Esophagus squamous epithelium (tissue), 5 donors: ENCODE measurements around the gene TRUB1. TPM values are rescaled to one million over a fixed set of nuclear protein-coding genes. Genes with fewer than 3 reads are reported as not detected.

ENCODE experiments used
- DNase-seq: peaks from one replicate; lab custom pipeline; 2025; lab: John Stamatoyannopoulos, UW
- H3K27ac ChIP-seq, 4 donors: fragments of 200-600 bp; sonication (generic); one replicate each; pipeline ENCODE4 v1.5.1; 2016 to 2019; ENCODE audit warnings: mild to moderate bottlenecking in 1 of 4
- H3K27me3 ChIP-seq, 4 donors: fragments of 200-600 bp; sonication (generic); 1 replicate in 3 of 4; 2 replicates in 1 of 4; pipeline versions ENCODE4 v1.5.1 to v1.6.0; 2017 to 2021; ENCODE audit warnings: antibody characterized with exemption in 1 of 4
- H3K36me3 ChIP-seq, 3 donors: fragments of 200-600 bp; sonication (generic); one replicate each; pipeline ENCODE4 v1.5.1; 2016 to 2019
- H3K4me1 ChIP-seq, 3 donors: fragments of 200-600 bp; sonication (generic); one replicate each; pipeline ENCODE4 v1.5.1; 2017 to 2019
- H3K4me3 ChIP-seq, 4 donors: fragments of 200-600 bp; sonication (generic); 1 replicate in 3 of 4; 2 replicates in 1 of 4; pipeline ENCODE4 v1.5.1; 2016 to 2019; ENCODE audit warnings: mild to moderate bottlenecking in 2 of 4, moderate library complexity in 1 of 4
- H3K9me3 ChIP-seq, 3 donors: fragments of 200-600 bp; sonication (generic); one replicate each; pipeline ENCODE4 v1.5.1; 2016 to 2019
- CTCF ChIP-seq, 6 experiments: fragments of 450-650 bp in 4 of 6; fragments of 200-600 bp in 2 of 6; sonication (generic) in 2 of 6; IDR thresholded peaks; one replicate each; pipeline ENCODE4 v1.5.1; 2016 to 2019; ENCODE audit warnings: antibody characterized with exemption in 6 of 6, mild to moderate bottlenecking in 4 of 6, moderate library complexity in 4 of 6
- POLR2A ChIP-seq, 4 donors: fragments of 450-650 bp; IDR thresholded peaks; one replicate each; pipeline ENCODE4 v1.6.1; 2017; ENCODE audit warnings: antibody characterized with exemption in 4 of 4, mild to moderate bottlenecking in 4 of 4, moderate library complexity in 3 of 4
- WGBS, 2 donors: methylation state at CpG; one replicate each; pipeline ENCODE4 v1.1.5; 2018; 5-methylcytosine and 5-hydroxymethylcytosine counted together
- intact Hi-C: fragments of 100-400 bp; cut with DNase I; formaldehyde crosslinking; loops from one replicate; pipeline ENCODE4 v1.15.0; 2022
- total RNA-seq, 4 donors: library from RNA; depleted of rRNA; stranded (reverse); fragments of >200 nt; gene quantifications; one replicate each; pipeline ENCODE4 v1.1.0, GENCODE V29; 2016
- donor health status: DM: yes; HTN: yes; CAD: no.

The TRUB1 gene
- total RNA-seq, 4 donors from 2014 or later: 11.0 to 20.6 (median 17.2) TPM

DNA sequence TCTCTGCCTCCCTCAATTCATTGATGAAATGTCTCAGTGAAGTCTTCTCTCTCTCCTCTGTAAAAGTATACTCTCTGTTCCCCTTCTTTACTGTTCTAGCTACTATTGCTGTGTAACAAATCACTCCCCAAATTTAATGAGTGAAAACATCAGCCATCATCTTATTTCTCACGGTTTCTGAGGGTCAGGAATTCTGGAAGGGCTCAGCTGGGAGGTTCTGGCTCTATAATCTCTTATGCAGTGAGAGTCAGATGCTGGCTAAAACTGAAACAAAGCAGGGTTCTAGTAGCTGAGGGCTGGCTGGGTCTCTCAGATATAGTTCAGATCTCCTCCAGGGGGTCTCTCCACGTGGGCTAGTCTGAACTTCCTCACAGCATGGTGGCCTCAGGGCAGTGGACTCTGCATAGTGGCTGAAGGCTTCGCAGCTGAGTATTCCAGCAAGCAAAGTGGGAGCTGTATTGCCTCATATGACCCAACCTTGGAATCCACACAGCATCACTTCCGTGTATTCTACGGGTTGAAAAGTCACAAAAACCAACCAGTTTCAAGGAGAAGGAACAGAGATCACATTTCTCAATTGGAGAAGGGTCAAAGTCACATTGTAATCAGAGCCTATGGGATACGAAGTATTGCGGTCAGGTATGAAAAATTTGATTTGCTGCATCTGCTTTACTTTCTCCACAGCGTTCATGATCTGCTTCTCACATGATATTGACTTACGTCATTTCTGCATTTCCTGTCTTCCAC, 80.4 kb downstream of the TRUB1 start:
- no peaks in the 10 kb centered on the region for H3K36me3 ChIP-seq
- H3K9me3 ChIP-seq: no peaks in the 10 kb centered on the region
- 75 to 78% methylated on average over 8 to 9 of the region's 9 CpGs for WGBS, 2 donors
- H3K4me3 ChIP-seq: no peak overlapping the region
- H3K27me3 ChIP-seq: no peaks in the 10 kb centered on the region
- DNase-seq: no peak
- H3K27ac ChIP-seq: no peak overlapping the region
- intact Hi-C loops: no loop called here
- H3K4me1 ChIP-seq: no peaks in the 10 kb centered on the region
- TF ChIP-seq CTCF (IDR thresholded peaks at IDR 0.05): no peak
- TF ChIP-seq POLR2A (IDR thresholded peaks at IDR 0.05): no peak

- Histone ChIP-seq H3K4me3 (no peak overlapping the region), H3K4me1 (no peaks in the 10 kb centered on the region), H3K36me3 (no peaks in the 10 kb centered on the region), H3K9me3 (no peaks in the 10 kb centered on the region), H3K27me3 (no peaks in the 10 kb centered on the region), H3K27ac (no peak overlapping the region)
- DNase-seq: no peak
- 65 to 75% methylated on average over 2 of the region's 2 CpGs for WGBS, 2 donors
- intact Hi-C loops: no loop called here
- TF ChIP-seq CTCF (IDR thresholded peaks at IDR 0.05) (no peak), POLR2A (IDR thresholded peaks at IDR 0.05) (no peak)
These were observed 82.5 kb downstream of the TRUB1 start for GRCh38 chr10:115020449-115020848.

GRCh38 chr10:115022733-115023132, 84.7 kb downstream of the TRUB1 start:
- H3K27ac ChIP-seq: no peak overlapping the region
- no peaks in the 10 kb centered on the region for H3K4me1 ChIP-seq
- intact Hi-C loops: no loop called here
- no peaks in the 10 kb centered on the region for H3K36me3 ChIP-seq
- no peak overlapping the region for H3K4me3 ChIP-seq
- 58 to 60% methylated on average over 5 of the region's 5 CpGs for WGBS, 2 donors
- no peaks in the 10 kb centered on the region for H3K27me3 ChIP-seq
- TF ChIP-seq POLR2A (IDR thresholded peaks at IDR 0.05) (no peak), CTCF (IDR thresholded peaks at IDR 0.05) (no peak)
- DNase-seq: no peak
- no peaks in the 10 kb centered on the region for H3K9me3 ChIP-seq

GRCh38 chr10:115023715-115024114, 85.7 kb downstream of the TRUB1 start:
- no peak for DNase-seq
- intact Hi-C loops: no loop called here
- 75% methylated on average over 8 of the region's 8 CpGs for WGBS, 2 donors

More at GRCh38 chr10:115023715-115024114, 85.7 kb downstream of the TRUB1 start:
- no peaks in the 10 kb centered on the region for H3K36me3 ChIP-seq
- TF ChIP-seq CTCF (IDR thresholded peaks at IDR 0.05): no peak
- no peak for TF ChIP-seq POLR2A (IDR thresholded peaks at IDR 0.05)
- no peaks in the 10 kb centered on the region for H3K9me3 ChIP-seq
- H3K4me1 ChIP-seq: no peaks in the 10 kb centered on the region
- no peak overlapping the region for H3K27ac ChIP-seq
- no peak overlapping the region for H3K4me3 ChIP-seq
- no peaks in the 10 kb centered on the region for H3K27me3 ChIP-seq
